GM23338 (cell line): ENCODE data around the gene JAGN1. TPM values are rescaled to one million over a fixed set of nuclear protein-coding genes. Genes with fewer than 3 reads are reported as not detected.

Experiments
- ATAC-seq: fragments of 200-7000 bp; cut with Tn5 transposase; 3 replicates; pipeline ENCODE4 v1.9.1; 2020
- DNase-seq: peaks from one replicate; pipeline ENCODE4 v3.0.0-alpha.2; 2015; ENCODE audit warnings: low spot score
- H2AFZ ChIP-seq: fragments of 200-600 bp; sonication (generic); 2 replicates; pipeline ENCODE4 v1.8.0; 2016; ENCODE audit warnings: antibody characterized with exemption, mild to moderate bottlenecking, moderate library complexity
- H3F3A ChIP-seq: fragments of 200-600 bp; sonication (generic); replicated peaks from 2 replicates; pipeline ENCODE4 v1.8.0; 2017; ENCODE audit warnings: antibody characterized with exemption, mixed run types, low read depth
- H3K27ac ChIP-seq: fragments of 200-600 bp; sonication (generic); 2 replicates; pipeline ENCODE4 v1.6.1; 2016; ENCODE audit warnings: low read depth
- H3K27me3 ChIP-seq: fragments of 200-600 bp; sonication (generic); 2 replicates; pipeline ENCODE4 v1.8.0; 2016; ENCODE audit warnings: mild to moderate bottlenecking, mixed run types, moderate library complexity; ENCODE audit not compliant: insufficient read depth
- H3K36me3 ChIP-seq: fragments of 200-600 bp; sonication (generic); 2 replicates; pipeline ENCODE4 v1.8.0; 2016; ENCODE audit warnings: mild to moderate bottlenecking; ENCODE audit not compliant: insufficient read depth
- H3K4me1 ChIP-seq: fragments of 200-600 bp; sonication (generic); 2 replicates; pipeline ENCODE4 v1.8.0; 2016; ENCODE audit warnings: mild to moderate bottlenecking, moderate library complexity; ENCODE audit not compliant: insufficient read depth
- H3K4me2 ChIP-seq: fragments of 200-600 bp; sonication (generic); 2 replicates; pipeline ENCODE4 v1.7.1; 2017; ENCODE audit warnings: mixed run types
- H3K4me3 ChIP-seq: fragments of 200-600 bp; sonication (generic); 2 replicates; pipeline ENCODE4 v1.6.1; 2016; ENCODE audit warnings: mixed run types
- H3K79me2 ChIP-seq: fragments of 200-600 bp; sonication (generic); replicated peaks from 2 replicates; pipeline ENCODE4 v1.8.0; 2017; ENCODE audit warnings: mild to moderate bottlenecking; ENCODE audit not compliant: insufficient read depth
- H3K9me2 ChIP-seq: fragments of 200-600 bp; sonication (generic); 2 replicates; pipeline ENCODE4 v1.8.0; 2017; ENCODE audit not compliant: insufficient read depth
- H4K20me1 ChIP-seq: fragments of 200-600 bp; sonication (generic); replicated peaks from 2 replicates; pipeline ENCODE4 v1.8.0; 2017; ENCODE audit warnings: mild to moderate bottlenecking; ENCODE audit not compliant: insufficient read depth
- H3K27ac Mint-ChIP-seq: 2 replicates; pipeline ENCODE4 v1.8.0; 2020; ENCODE audit warnings: inconsistent platforms, mild to moderate bottlenecking, moderate library complexity, mixed read lengths
- H3K27me3 Mint-ChIP-seq: 3 replicates; pipeline ENCODE4 v1.8.0; 2022; ENCODE audit warnings: low read depth, mild to moderate bottlenecking, moderate library complexity, mixed read lengths, inconsistent platforms; ENCODE audit not compliant: insufficient read depth, poor library complexity
- H3K36me3 Mint-ChIP-seq: 3 replicates; pipeline ENCODE4 v1.8.0; 2021; ENCODE audit warnings: low read depth, mild to moderate bottlenecking, inconsistent platforms, moderate library complexity, mixed read lengths
- H3K4me1 Mint-ChIP-seq: 3 replicates; pipeline ENCODE4 v1.8.0; 2020; ENCODE audit warnings: mild to moderate bottlenecking, inconsistent platforms, mixed read lengths
- H3K4me3 Mint-ChIP-seq: 3 replicates; pipeline ENCODE4 v1.8.0; 2021; ENCODE audit warnings: moderate library complexity, mild to moderate bottlenecking, inconsistent platforms, mixed read lengths
- H3K9me3 Mint-ChIP-seq: 3 replicates; pipeline ENCODE4 v1.8.0; 2020; ENCODE audit warnings: moderate library complexity, mild to moderate bottlenecking, inconsistent platforms, mixed read lengths
- CREB1 ChIP-seq: fragments of 250-450 bp; sonication (Bioruptor Pico); IDR thresholded peaks from 2 replicates; pipeline ENCODE4 v1.5.0; 2020; ENCODE audit warnings: low read depth, mild to moderate bottlenecking, moderate library complexity
- CTCF ChIP-seq, 2 experiments: fragments of 200-600 bp in 1 of 2; sonication (generic) in 1 of 2; conservative IDR thresholded peaks; 2 replicates each; pipeline versions ENCODE4 v1.5.1 to v1.6.1; 2016 to 2017; ENCODE audit warnings: antibody characterized with exemption in 2 of 2, low read depth in 2 of 2, mild to moderate bottlenecking in 2 of 2, moderate library complexity in 1 of 2
- EZH2phosphoT487 ChIP-seq: fragments of 200-600 bp; sonication (generic); IDR thresholded peaks from one replicate; pipeline ENCODE4 v1.8.1; 2018; ENCODE audit warnings: antibody characterized with exemption; ENCODE audit not compliant: unreplicated experiment
- JUNB ChIP-seq: IDR thresholded peaks from one replicate; pipeline ENCODE4 v1.6.1; 2016; ENCODE audit warnings: antibody characterized with exemption; ENCODE audit not compliant: unreplicated experiment
- NANOG ChIP-seq: IDR thresholded peaks from 2 replicates; pipeline ENCODE4 v1.6.1; 2016; ENCODE audit warnings: antibody characterized with exemption, borderline replicate concordance
- POLR2AphosphoS5 ChIP-seq: IDR thresholded peaks from 2 replicates; pipeline ENCODE4 v1.6.1; 2016; ENCODE audit warnings: antibody characterized with exemption, low read depth
- STAT1 ChIP-seq: IDR thresholded peaks from one replicate; pipeline ENCODE4 v1.6.1; 2016; ENCODE audit warnings: antibody characterized with exemption; ENCODE audit not compliant: unreplicated experiment
- ZNF462 ChIP-seq: fragments of 250-450 bp; sonication (Bioruptor Pico); IDR thresholded peaks from 2 replicates; pipeline ENCODE4 v1.5.0; 2020; ENCODE audit warnings: mild to moderate bottlenecking, moderate library complexity
- polyA plus RNA-seq: library from polyadenylated mRNA; unstranded; fragments of >200 nt; fragmentation: Nextera tagmentation; extraction: Ambion mirVana; gene quantifications from 2 replicates; pipeline ENCODE4 v1.2.1, GENCODE V29; 2016
- total RNA-seq: library from RNA; depleted of rRNA; stranded (reverse); fragments of >200 nt; shearing (Covaris generic); gene quantifications from 2 replicates; pipeline ENCODE4 v1.2.3, GENCODE V29; 2014
- TF ChIP-seq, protein P1 (sequence below): IDR thresholded peaks from 2 replicates; pipeline ENCODE4 v1.6.1; 2016; ENCODE audit warnings: antibody characterized with exemption

JAGN1 gene
- total and polyA plus RNA-seq, 2 experiments from 2014 or later: 22.5 to 32.0 TPM

DNA sequence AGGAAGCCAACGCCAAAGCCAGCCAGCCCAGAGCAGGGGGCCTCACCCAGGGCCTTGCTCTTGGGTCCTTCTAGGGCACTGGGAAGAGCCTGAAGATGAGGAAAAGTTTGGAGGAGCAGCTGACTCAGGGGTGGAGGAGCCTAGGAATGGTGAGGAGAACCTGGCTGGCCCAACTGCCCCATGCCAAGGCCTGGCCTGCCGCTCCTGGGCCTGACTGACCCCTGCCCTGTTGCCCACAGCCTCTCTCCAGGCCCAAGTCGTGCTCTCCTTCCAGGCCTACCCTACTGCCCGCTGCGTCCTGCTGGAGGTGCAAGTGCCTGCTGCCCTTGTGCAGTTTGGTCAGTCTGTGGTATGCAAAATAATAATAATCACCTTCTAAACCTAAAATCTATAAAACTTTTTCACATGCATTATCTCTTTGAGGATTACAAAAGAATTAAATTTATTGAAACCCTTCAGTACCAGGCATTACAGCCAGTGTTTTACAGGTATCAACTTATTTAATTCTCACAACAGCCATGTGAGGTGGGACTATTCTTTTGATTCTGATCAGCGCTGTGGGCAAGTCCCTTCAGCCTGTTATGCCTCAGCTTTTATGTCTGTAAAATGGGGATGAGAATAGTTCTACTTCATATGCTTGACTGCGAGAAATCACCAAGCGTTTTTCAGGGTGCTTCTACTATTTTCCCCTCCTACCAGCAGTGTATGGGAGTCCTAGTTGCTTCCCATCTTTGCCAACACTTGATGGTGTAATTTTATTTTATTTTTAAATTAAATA lies 28.0 kb downstream of the JAGN1 start:
- no peak overlapping the region for H3K4me2 ChIP-seq
- Mint-ChIP-seq H3K4me3 (peak overlapping the region; percentile 30; the same call in 1 of the 3 replicates), H3K27ac (no peak overlapping the region), H3K36me3 (peaks cover 4% of the 10 kb centered on the region; the same call in 1 of the 3 replicates), H3K9me3 (no peaks in the 10 kb centered on the region), H3K27me3 (peaks cover 8% of the 10 kb centered on the region), H3K4me1 (peaks cover 16% of the 10 kb centered on the region)
- H3K4me1 ChIP-seq: peaks cover 17% of the 10 kb centered on the region
- H3K36me3 ChIP-seq: no peaks in the 10 kb centered on the region
- ATAC-seq (no peak), DNase-seq (no peak)
- no peaks in the 10 kb centered on the region for H3K9me2 ChIP-seq
- peaks cover 12% of the 10 kb centered on the region; the same call in 1 of the 2 replicates for H3K27me3 ChIP-seq
- no peak overlapping the region for H3K27ac ChIP-seq
- TF ChIP-seq POLR2AphosphoS5: no peak
- 0 out of 2 replicates have a peak, but pooled peaks cover 5% of the 10 kb centered on the region for H3F3A ChIP-seq
- no peak overlapping the region for H2AFZ ChIP-seq
- no peaks in the 10 kb centered on the region for H3K79me2 ChIP-seq
- H3K4me3 ChIP-seq: no peak overlapping the region
- no peaks in the 10 kb centered on the region for H4K20me1 ChIP-seq

GRCh38 chr3:9928158-9928557 lies 37.7 kb downstream of the JAGN1 start:
- no peaks in the 10 kb centered on the region; the same call in 1 of the 2 replicates for H3K4me1 ChIP-seq
- no peak for TF ChIP-seq NANOG
- TF ChIP-seq EZH2phosphoT487: no peak
- TF ChIP-seq CTCF (conservative IDR thresholded peaks at IDR 0.05; ENCODE audit: low read depth in 2 of 2): no peak
- TF ChIP-seq CREB1 (CRISPR knock-in tag): no peak
- TF ChIP-seq POLR2AphosphoS5: no peak
- TF ChIP-seq ZNF462 (CRISPR knock-in tag): no peak
- TF ChIP-seq JUNB: no peak
- TF ChIP-seq STAT1: no peak
- TF ChIP-seq, protein P1, sequence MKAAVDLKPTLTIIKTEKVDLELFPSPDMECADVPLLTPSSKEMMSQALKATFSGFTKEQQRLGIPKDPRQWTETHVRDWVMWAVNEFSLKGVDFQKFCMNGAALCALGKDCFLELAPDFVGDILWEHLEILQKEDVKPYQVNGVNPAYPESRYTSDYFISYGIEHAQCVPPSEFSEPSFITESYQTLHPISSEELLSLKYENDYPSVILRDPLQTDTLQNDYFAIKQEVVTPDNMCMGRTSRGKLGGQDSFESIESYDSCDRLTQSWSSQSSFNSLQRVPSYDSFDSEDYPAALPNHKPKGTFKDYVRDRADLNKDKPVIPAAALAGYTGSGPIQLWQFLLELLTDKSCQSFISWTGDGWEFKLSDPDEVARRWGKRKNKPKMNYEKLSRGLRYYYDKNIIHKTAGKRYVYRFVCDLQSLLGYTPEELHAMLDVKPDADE: no peak

More at GRCh38 chr3:9928158-9928557, 37.7 kb downstream of the JAGN1 start:
- H4K20me1 ChIP-seq: no peaks in the 10 kb centered on the region
- no peak overlapping the region for H3K4me2 ChIP-seq
- no peaks in the 10 kb centered on the region for H3K9me2 ChIP-seq
- peaks cover 8% of the 10 kb centered on the region; the same call in 1 of the 2 replicates for H3K27me3 ChIP-seq
- no peak overlapping the region for H2AFZ ChIP-seq
- DNase-seq: no peak
- peaks cover 2% of the 10 kb centered on the region; the same call in 1 of the 3 replicates for H3K4me1 Mint-ChIP-seq
- peaks cover 12% of the 10 kb centered on the region; the same call in 2 of the 3 replicates for H3K9me3 Mint-ChIP-seq
- H3K36me3 ChIP-seq: no peaks in the 10 kb centered on the region
- H3K4me3 ChIP-seq: no peak overlapping the region
- H3K27ac ChIP-seq: no peak overlapping the region
- H3K36me3 Mint-ChIP-seq: peaks cover 14% of the 10 kb centered on the region
- H3K27ac Mint-ChIP-seq: no peak overlapping the region
- no peak overlapping the region for H3K4me3 Mint-ChIP-seq
- H3K27me3 Mint-ChIP-seq: peaks cover 10% of the 10 kb centered on the region
- H3K79me2 ChIP-seq: no peaks in the 10 kb centered on the region
- no peak for ATAC-seq
- H3F3A ChIP-seq: 0 out of 2 replicates have a peak, but pooled peaks cover 5% of the 10 kb centered on the region
